ENCODE data around the gene PLEKHN1. TPM values are rescaled to one million over a fixed set of nuclear protein-coding genes. Genes with fewer than 3 reads are reported as not detected.
A peak's percentile ranks its signal among the peaks of the same experiment; 100 is the strongest.

The PLEKHN1 gene
- polyA plus RNA-seq (2013, experiment 1 of 2), result 0.75 TPM
- 0.60 TPM for polyA plus RNA-seq (2013, experiment 2 of 2)

- H3K79me1 ChIP-seq (replicated peaks; ENCODE audit: low read length, poor library complexity, severe bottlenecking), result peaks cover 14% of the 10 kb centered on the region
- H2BK120ac ChIP-seq (ENCODE audit: low read depth, low read length), result peak within 1 kb of the TSS; percentile 2
- H3K18ac ChIP-seq (ENCODE audit: low read depth in 1 of 2, low read length in 2 of 2), result peak within 1 kb of the TSS; percentile 78 to 96
- peak within 1 kb of the TSS in 1 of 2 experiments; percentile 79 for H2BK12ac ChIP-seq (ENCODE audit: low read length in 2 of 2)
- no peak within 1 kb of the TSS for H2BK15ac ChIP-seq (ENCODE audit: low read depth, poor library complexity, severe bottlenecking)
- peaks cover 0 to 40% of the 10 kb centered on the region in 2 experiments for H3K27me3 ChIP-seq (ENCODE audit: control insufficient read depth in 1 of 2, insufficient read depth in 1 of 2, low read length in 2 of 2)
- H3K14ac ChIP-seq (ENCODE audit: low read length in 2 of 2), result peak within 1 kb of the TSS in 1 of 2 experiments; percentile 97
- H3K36me3 ChIP-seq (ENCODE audit: control insufficient read depth in 1 of 2, insufficient read depth in 2 of 2, low read depth in 1 of 2, low read length in 2 of 2), result peaks cover 13 to 44% of the 10 kb centered on the region in 2 experiments
- H2BK5ac ChIP-seq (ENCODE audit: low read depth, low read length, poor library complexity, severe bottlenecking), result peak within 1 kb of the TSS; percentile 58
- peak within 1 kb of the TSS; percentile 66 for H4K8ac ChIP-seq (ENCODE audit: low read length)
- peak within 1 kb of the TSS; percentile 92 for H3K4me2 ChIP-seq (ENCODE audit: low read length, poor library complexity, severe bottlenecking)
- no peak within 1 kb of the TSS for H3K27ac ChIP-seq (ENCODE audit: low read length, poor library complexity, severe bottlenecking)
- peak within 1 kb of the TSS; percentile 24 to 77 for H3K4ac ChIP-seq (ENCODE audit: low read depth in 1 of 2, low read length in 2 of 2)
- 5% methylated on average over 30 of the region's 31 CpGs for whole genome bisulfite sequencing
- H2AFZ ChIP-seq (ENCODE audit: low read depth, low read length), result peak within 1 kb of the TSS; percentile 72
- peak within 1 kb of the TSS in 1 of 2 experiments; percentile 97 for H3K23ac ChIP-seq (ENCODE audit: low read length in 2 of 2)
- peak within 1 kb of the TSS; percentile 90 for H4K91ac ChIP-seq (ENCODE audit: low read length)
- H3K4me3 ChIP-seq (ENCODE audit: insufficient read depth in 1 of 2, low read depth in 1 of 2, low read length in 2 of 2), result peak within 1 kb of the TSS; percentile 66 to 85
- DNase-seq, result peak; percentile 50
- no peak within 1 kb of the TSS for H2AK5ac ChIP-seq (ENCODE audit: low read length, severe bottlenecking)
- peaks cover 28% of the 10 kb centered on the region for H3K4me1 ChIP-seq (ENCODE audit: control insufficient read depth, insufficient read depth, low read depth, low read length)
- peak within 1 kb of the TSS; percentile 70 for H3K9ac ChIP-seq (ENCODE audit: low read length)
- H3K9me3 ChIP-seq (ENCODE audit: control insufficient read depth, low read length), result no peaks in the 10 kb centered on the region
These were observed at the start of gene PLEKHN1 for GRCh38 chr1:966135-966703. Gene PLEKHN1, plus strand, starts transcription at chr1:966482. Its CDS starts 50 bp downstream, at chr1:966532.

GRCh38 chr1:917076-917459, 49.2 kb upstream of the PLEKHN1 start:
- no peak overlapping the region for H4K8ac ChIP-seq (ENCODE audit: low read length)
- H3K36me3 ChIP-seq (ENCODE audit: control insufficient read depth in 1 of 2, insufficient read depth in 2 of 2, low read depth in 1 of 2, low read length in 2 of 2), result no peaks in the 10 kb centered on the region
- DNase-seq, result no peak
- H2AFZ ChIP-seq (ENCODE audit: low read depth, low read length), result no peak overlapping the region
- no peak overlapping the region for H4K91ac ChIP-seq (ENCODE audit: low read length)
- H2AK5ac ChIP-seq (ENCODE audit: low read length, severe bottlenecking), result no peak overlapping the region
- no peak overlapping the region for H3K14ac ChIP-seq (ENCODE audit: low read length in 2 of 2)
- no peak overlapping the region for H3K23ac ChIP-seq (ENCODE audit: low read length in 2 of 2)
- H3K27me3 ChIP-seq (ENCODE audit: control insufficient read depth in 1 of 2, insufficient read depth in 1 of 2, low read length in 2 of 2), result peaks cover 70 to 96% of the 10 kb centered on the region in 2 experiments
- no peak overlapping the region for H3K27ac ChIP-seq (ENCODE audit: low read length, poor library complexity, severe bottlenecking)
- H3K4me3 ChIP-seq (ENCODE audit: insufficient read depth in 1 of 2, low read depth in 1 of 2, low read length in 2 of 2), result no peak overlapping the region
- H2BK5ac ChIP-seq (ENCODE audit: low read depth, low read length, poor library complexity, severe bottlenecking), result no peak overlapping the region
- peak overlapping the region; percentile 1 for H2BK15ac ChIP-seq (ENCODE audit: low read depth, poor library complexity, severe bottlenecking)
- no peak overlapping the region for H3K4me2 ChIP-seq (ENCODE audit: low read length, poor library complexity, severe bottlenecking)
- no peaks in the 10 kb centered on the region for H3K9me3 ChIP-seq (ENCODE audit: control insufficient read depth, low read length)
- 58% methylated on average over 7 of the region's 7 CpGs for WGBS
- no peak overlapping the region for H3K18ac ChIP-seq (ENCODE audit: low read depth in 1 of 2, low read length in 2 of 2)
- H2BK120ac ChIP-seq (ENCODE audit: low read depth, low read length), result no peak overlapping the region
- H3K4me1 ChIP-seq (ENCODE audit: control insufficient read depth, insufficient read depth, low read depth, low read length), result peaks cover 31% of the 10 kb centered on the region
- H2BK12ac ChIP-seq (ENCODE audit: low read length in 2 of 2), result no peak overlapping the region
- H3K79me1 ChIP-seq (replicated peaks; ENCODE audit: low read length, poor library complexity, severe bottlenecking), result no peaks in the 10 kb centered on the region
- H3K9ac ChIP-seq (ENCODE audit: low read length), result no peak overlapping the region
- H3K4ac ChIP-seq (ENCODE audit: low read depth in 1 of 2, low read length in 2 of 2), result no peak overlapping the region

GRCh38 chr1:917466-918091, 48.7 kb upstream of the PLEKHN1 start:
- H3K27ac ChIP-seq (ENCODE audit: low read length, poor library complexity, severe bottlenecking), result no peak overlapping the region
- no peak overlapping the region for H3K9ac ChIP-seq (ENCODE audit: low read length)
- no peak overlapping the region for H2AFZ ChIP-seq (ENCODE audit: low read depth, low read length)
- H3K4me1 ChIP-seq (ENCODE audit: control insufficient read depth, insufficient read depth, low read depth, low read length), result peaks cover 31% of the 10 kb centered on the region
- H2BK12ac ChIP-seq (ENCODE audit: low read length in 2 of 2), result no peak overlapping the region
- no peak overlapping the region for H3K4ac ChIP-seq (ENCODE audit: low read depth in 1 of 2, low read length in 2 of 2)
- no peak overlapping the region for H2AK5ac ChIP-seq (ENCODE audit: low read length, severe bottlenecking)
- peaks cover 75 to 96% of the 10 kb centered on the region in 2 experiments for H3K27me3 ChIP-seq (ENCODE audit: control insufficient read depth in 1 of 2, insufficient read depth in 1 of 2, low read length in 2 of 2)
- no peak overlapping the region for H3K18ac ChIP-seq (ENCODE audit: low read depth in 1 of 2, low read length in 2 of 2)
- H4K91ac ChIP-seq (ENCODE audit: low read length), result no peak overlapping the region
- no peak overlapping the region for H4K8ac ChIP-seq (ENCODE audit: low read length)
- H2BK15ac ChIP-seq (ENCODE audit: low read depth, poor library complexity, severe bottlenecking), result no peak overlapping the region
- no peaks in the 10 kb centered on the region for H3K36me3 ChIP-seq (ENCODE audit: control insufficient read depth in 1 of 2, insufficient read depth in 2 of 2, low read depth in 1 of 2, low read length in 2 of 2)
- H3K14ac ChIP-seq (ENCODE audit: low read length in 2 of 2), result no peak overlapping the region
- WGBS, result 73% methylated on average over 22 of the region's 22 CpGs
- H2BK5ac ChIP-seq (ENCODE audit: low read depth, low read length, poor library complexity, severe bottlenecking), result no peak overlapping the region
- no peak for DNase-seq
- no peak overlapping the region for H3K4me3 ChIP-seq (ENCODE audit: insufficient read depth in 1 of 2, low read depth in 1 of 2, low read length in 2 of 2)
- no peaks in the 10 kb centered on the region for H3K79me1 ChIP-seq (replicated peaks; ENCODE audit: low read length, poor library complexity, severe bottlenecking)
- no peak overlapping the region for H2BK120ac ChIP-seq (ENCODE audit: low read depth, low read length)
- H3K23ac ChIP-seq (ENCODE audit: low read length in 2 of 2), result no peak overlapping the region
- no peak overlapping the region for H3K4me2 ChIP-seq (ENCODE audit: low read length, poor library complexity, severe bottlenecking)
- H3K9me3 ChIP-seq (ENCODE audit: control insufficient read depth, low read length), result no peaks in the 10 kb centered on the region

GRCh38 chr1:918353-918752, 47.9 kb upstream of the PLEKHN1 start:
- H3K4me2 ChIP-seq (ENCODE audit: low read length, poor library complexity, severe bottlenecking), result no peak overlapping the region
- no peak overlapping the region for H3K9ac ChIP-seq (ENCODE audit: low read length)
- H3K4me3 ChIP-seq (ENCODE audit: insufficient read depth in 1 of 2, low read depth in 1 of 2, low read length in 2 of 2), result no peak overlapping the region
- no peak overlapping the region for H2BK15ac ChIP-seq (ENCODE audit: low read depth, poor library complexity, severe bottlenecking)
- no peak for DNase-seq
- H4K8ac ChIP-seq (ENCODE audit: low read length), result no peak overlapping the region
- no peak overlapping the region for H3K18ac ChIP-seq (ENCODE audit: low read depth in 1 of 2, low read length in 2 of 2)
- H2BK5ac ChIP-seq (ENCODE audit: low read depth, low read length, poor library complexity, severe bottlenecking), result no peak overlapping the region
- no peaks in the 10 kb centered on the region for H3K79me1 ChIP-seq (replicated peaks; ENCODE audit: low read length, poor library complexity, severe bottlenecking)
- H2AK5ac ChIP-seq (ENCODE audit: low read length, severe bottlenecking), result no peak overlapping the region
- peak overlapping the region in 1 of 2 experiments; percentile 24 for H2BK12ac ChIP-seq (ENCODE audit: low read length in 2 of 2)
- H2AFZ ChIP-seq (ENCODE audit: low read depth, low read length), result no peak overlapping the region
- peak overlapping the region; percentile 46 for H4K91ac ChIP-seq (ENCODE audit: low read length)
- no peak overlapping the region for H3K4ac ChIP-seq (ENCODE audit: low read depth in 1 of 2, low read length in 2 of 2)
- no peak overlapping the region for H3K23ac ChIP-seq (ENCODE audit: low read length in 2 of 2)
- WGBS, result 89% methylated on average over 15 of the region's 15 CpGs
- no peak overlapping the region for H2BK120ac ChIP-seq (ENCODE audit: low read depth, low read length)
- peaks cover 82 to 97% of the 10 kb centered on the region in 2 experiments for H3K27me3 ChIP-seq (ENCODE audit: control insufficient read depth in 1 of 2, insufficient read depth in 1 of 2, low read length in 2 of 2)
- no peaks in the 10 kb centered on the region for H3K9me3 ChIP-seq (ENCODE audit: control insufficient read depth, low read length)
- H3K27ac ChIP-seq (ENCODE audit: low read length, poor library complexity, severe bottlenecking), result no peak overlapping the region
- peaks cover 34% of the 10 kb centered on the region for H3K4me1 ChIP-seq (ENCODE audit: control insufficient read depth, insufficient read depth, low read depth, low read length)
- H3K36me3 ChIP-seq (ENCODE audit: control insufficient read depth in 1 of 2, insufficient read depth in 2 of 2, low read depth in 1 of 2, low read length in 2 of 2), result no peaks in the 10 kb centered on the region
- peak overlapping the region in 1 of 2 experiments; percentile 23 for H3K14ac ChIP-seq (ENCODE audit: low read length in 2 of 2)
